OCI-LY1 (cell line): ENCODE results near the gene KCNJ3.

Experiments used
- H2AFZ ChIP-seq: fragments of 200-600 bp; sonication (generic), shearing (Covaris generic); 2 replicates; pipeline ENCODE4 v1.6.0; 2014; ENCODE audit warnings: antibody characterized with exemption, mild to moderate bottlenecking, low read length
- H3F3A ChIP-seq: fragments of 200-600 bp; sonication (generic), shearing (Covaris generic); 2 replicates; pipeline ENCODE4 v1.6.0; 2014; ENCODE audit warnings: mild to moderate bottlenecking, antibody characterized with exemption, low read length, moderate library complexity; ENCODE audit not compliant: insufficient read depth
- H3K27ac ChIP-seq: fragments of 200-600 bp; sonication (generic); 2 replicates; pipeline ENCODE4 v1.5.1; 2014; ENCODE audit warnings: low read length, mixed run types, mild to moderate bottlenecking, low read depth; ENCODE audit not compliant: poor library complexity, severe bottlenecking
- H3K27me3 ChIP-seq: fragments of 200-600 bp; sonication (generic); 2 replicates; pipeline ENCODE4 v1.6.0; 2014; ENCODE audit warnings: antibody characterized with exemption, mild to moderate bottlenecking, low read length, moderate library complexity; ENCODE audit not compliant: insufficient read depth
- H3K36me3 ChIP-seq: fragments of 200-600 bp; sonication (generic); 2 replicates; pipeline ENCODE4 v1.6.1; 2014; ENCODE audit warnings: mild to moderate bottlenecking, antibody characterized with exemption, low read length, moderate library complexity, mixed read lengths; ENCODE audit not compliant: insufficient read depth
- H3K4me1 ChIP-seq: fragments of 200-600 bp; sonication (generic); 2 replicates; pipeline ENCODE4 v1.5.1; 2014; ENCODE audit warnings: mild to moderate bottlenecking, low read length, moderate library complexity; ENCODE audit not compliant: insufficient read depth, severe bottlenecking
- H3K4me2 ChIP-seq: fragments of 200-600 bp; sonication (generic), shearing (Covaris generic); 2 replicates; pipeline ENCODE4 v1.6.1; 2014; ENCODE audit warnings: low read length
- H3K4me3 ChIP-seq: fragments of 200-600 bp; sonication (generic); 2 replicates; pipeline ENCODE4 v1.5.1; 2014; ENCODE audit warnings: low read length, low read depth, mild to moderate bottlenecking, mixed read lengths; ENCODE audit not compliant: poor library complexity, severe bottlenecking
- H3K79me2 ChIP-seq: fragments of 200-600 bp; shearing (Covaris generic); 2 replicates; pipeline ENCODE4 v1.6.1; 2016; ENCODE audit warnings: mixed run types, low read length, mixed read lengths; ENCODE audit not compliant: insufficient read depth
- H3K9ac ChIP-seq: fragments of 200-600 bp; sonication (generic), shearing (Covaris generic); 2 replicates; pipeline ENCODE4 v1.6.1; 2014; ENCODE audit warnings: mild to moderate bottlenecking, low read length, mixed read lengths
- H3K9me2 ChIP-seq: fragments of 200-600 bp; sonication (generic), shearing (Covaris generic); 2 replicates; pipeline ENCODE4 v1.6.1; 2014; ENCODE audit warnings: low read depth, mild to moderate bottlenecking, low read length, mixed read lengths
- H3K9me3 ChIP-seq: fragments of 200-600 bp; shearing (Covaris generic); 2 replicates; pipeline ENCODE4 v1.6.1; 2014; ENCODE audit warnings: low read length, mixed read lengths
- H4K20me1 ChIP-seq: fragments of 200-600 bp; sonication (generic), shearing (Covaris generic); 2 replicates; pipeline ENCODE4 v1.6.0; 2016; ENCODE audit warnings: mild to moderate bottlenecking, low read length; ENCODE audit not compliant: insufficient read depth
- EZH2 ChIP-seq: fragments of 200-600 bp; sonication (generic), shearing (Covaris generic); IDR thresholded peaks from 2 replicates; pipeline ENCODE4 v1.8.0; 2017; ENCODE audit warnings: borderline replicate concordance, mixed run types, mild to moderate bottlenecking, antibody characterized with exemption, low read length, moderate library complexity, mixed read lengths
- TF ChIP-seq, protein P1 (sequence below): fragments of 200-600 bp; sonication (generic), shearing (Covaris generic); IDR thresholded peaks from 2 replicates; pipeline ENCODE4 v1.5.1; 2017; ENCODE audit warnings: mild to moderate bottlenecking, antibody characterized with exemption, low read length, moderate library complexity, mixed read lengths

KCNJ3 gene

DNA sequence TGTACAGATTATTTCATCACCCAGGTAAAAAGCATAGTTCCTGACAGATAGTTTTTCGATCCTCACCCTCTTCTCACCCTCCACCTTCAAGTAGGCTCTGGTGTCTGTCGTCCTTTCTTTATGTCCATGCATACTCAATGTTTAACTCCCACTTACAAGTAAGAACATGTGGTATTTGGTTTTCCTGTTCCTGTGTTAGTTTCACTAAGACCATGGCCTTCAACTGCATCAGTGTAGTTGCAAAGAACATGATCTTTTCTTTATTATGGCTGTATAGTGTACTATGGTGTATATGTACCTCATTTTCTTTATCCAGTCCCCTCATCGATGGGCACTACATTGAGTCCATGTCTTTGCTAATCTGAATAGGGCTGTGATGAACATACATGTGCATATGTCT lies 184.2 kb downstream of the KCNJ3 start:
- H3K9me3 ChIP-seq: peaks cover 3% of the 10 kb centered on the region; the same call in 1 of the 2 replicates
- H3F3A ChIP-seq: no peaks in the 10 kb centered on the region
- no peaks in the 10 kb centered on the region for H3K36me3 ChIP-seq
- H2AFZ ChIP-seq: peak overlapping the region; percentile 52
- H3K9me2 ChIP-seq: no peaks in the 10 kb centered on the region
- H4K20me1 ChIP-seq: no peaks in the 10 kb centered on the region
- no peaks in the 10 kb centered on the region for H3K4me1 ChIP-seq
- no peak overlapping the region for H3K27ac ChIP-seq
- no peak overlapping the region for H3K9ac ChIP-seq
- TF ChIP-seq, protein P1, sequence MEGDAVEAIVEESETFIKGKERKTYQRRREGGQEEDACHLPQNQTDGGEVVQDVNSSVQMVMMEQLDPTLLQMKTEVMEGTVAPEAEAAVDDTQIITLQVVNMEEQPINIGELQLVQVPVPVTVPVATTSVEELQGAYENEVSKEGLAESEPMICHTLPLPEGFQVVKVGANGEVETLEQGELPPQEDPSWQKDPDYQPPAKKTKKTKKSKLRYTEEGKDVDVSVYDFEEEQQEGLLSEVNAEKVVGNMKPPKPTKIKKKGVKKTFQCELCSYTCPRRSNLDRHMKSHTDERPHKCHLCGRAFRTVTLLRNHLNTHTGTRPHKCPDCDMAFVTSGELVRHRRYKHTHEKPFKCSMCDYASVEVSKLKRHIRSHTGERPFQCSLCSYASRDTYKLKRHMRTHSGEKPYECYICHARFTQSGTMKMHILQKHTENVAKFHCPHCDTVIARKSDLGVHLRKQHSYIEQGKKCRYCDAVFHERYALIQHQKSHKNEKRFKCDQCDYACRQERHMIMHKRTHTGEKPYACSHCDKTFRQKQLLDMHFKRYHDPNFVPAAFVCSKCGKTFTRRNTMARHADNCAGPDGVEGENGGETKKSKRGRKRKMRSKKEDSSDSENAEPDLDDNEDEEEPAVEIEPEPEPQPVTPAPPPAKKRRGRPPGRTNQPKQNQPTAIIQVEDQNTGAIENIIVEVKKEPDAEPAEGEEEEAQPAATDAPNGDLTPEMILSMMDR: no peak
- no peak for TF ChIP-seq EZH2
- H3K4me2 ChIP-seq: no peak overlapping the region
- no peaks in the 10 kb centered on the region for H3K27me3 ChIP-seq
- no peak overlapping the region for H3K4me3 ChIP-seq
- H3K79me2 ChIP-seq: no peaks in the 10 kb centered on the region

DNA sequence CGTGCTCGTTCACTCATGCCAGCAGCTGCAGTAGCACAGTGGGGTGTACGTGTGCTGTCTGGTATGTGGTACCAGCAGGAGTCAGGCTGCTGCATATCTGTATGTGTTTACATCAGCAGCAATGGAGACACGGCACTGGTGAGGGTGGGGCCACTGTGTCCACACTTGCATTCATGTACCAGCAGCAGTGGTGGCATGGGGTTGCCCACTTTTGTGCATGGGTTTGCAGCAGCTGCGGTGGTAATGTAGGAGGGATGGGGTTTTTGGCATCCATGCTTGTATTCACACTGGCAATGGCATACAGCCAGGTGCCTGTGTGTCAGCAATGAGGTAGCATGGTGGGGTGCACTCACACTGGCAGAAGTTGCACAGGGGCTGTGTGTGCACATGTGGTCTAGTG lies 187.8 kb downstream of the KCNJ3 start:
- Histone ChIP-seq H2AFZ (no peak overlapping the region), H3F3A (no peaks in the 10 kb centered on the region), H3K27ac (no peak overlapping the region), H3K4me1 (no peaks in the 10 kb centered on the region), H3K36me3 (no peaks in the 10 kb centered on the region), H3K9ac (no peak overlapping the region), H3K4me2 (no peak overlapping the region), H3K9me2 (no peaks in the 10 kb centered on the region), H3K79me2 (no peaks in the 10 kb centered on the region), H3K27me3 (no peaks in the 10 kb centered on the region), H4K20me1 (no peaks in the 10 kb centered on the region), H3K4me3 (no peak overlapping the region), H3K9me3 (peaks cover 8% of the 10 kb centered on the region; the same call in 1 of the 2 replicates)
- TF ChIP-seq EZH2: no peak

DNA sequence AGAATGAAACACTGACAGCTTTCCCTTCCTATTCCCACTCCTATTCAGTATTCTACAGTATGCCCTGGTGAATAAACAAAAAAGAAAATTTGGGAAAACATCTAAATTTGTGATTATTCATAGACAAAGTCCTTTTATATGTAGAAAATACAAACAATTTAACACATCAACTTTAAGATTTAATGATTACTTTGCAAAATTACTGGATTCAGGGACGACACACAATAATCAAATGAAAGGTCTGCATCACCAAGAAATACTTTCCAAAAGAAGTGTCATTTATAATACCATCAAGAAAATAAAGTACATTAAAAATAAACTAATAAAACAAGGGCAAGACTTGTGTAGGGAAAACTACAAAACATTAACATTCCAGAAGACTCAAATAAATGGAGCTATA lies 199.8 kb downstream of the KCNJ3 start:
- TF ChIP-seq EZH2: no peak
- TF ChIP-seq, protein P1: no peak
- Histone ChIP-seq H3K4me1 (no peaks in the 10 kb centered on the region), H3K27ac (no peak overlapping the region), H3K4me2 (no peak overlapping the region), H3K36me3 (no peaks in the 10 kb centered on the region), H3K79me2 (no peaks in the 10 kb centered on the region), H2AFZ (no peak overlapping the region), H3F3A (no peaks in the 10 kb centered on the region), H4K20me1 (no peaks in the 10 kb centered on the region), H3K9me3 (no peaks in the 10 kb centered on the region), H3K9ac (no peak overlapping the region), H3K9me2 (no peaks in the 10 kb centered on the region), H3K4me3 (no peak overlapping the region), H3K27me3 (no peaks in the 10 kb centered on the region)

DNA sequence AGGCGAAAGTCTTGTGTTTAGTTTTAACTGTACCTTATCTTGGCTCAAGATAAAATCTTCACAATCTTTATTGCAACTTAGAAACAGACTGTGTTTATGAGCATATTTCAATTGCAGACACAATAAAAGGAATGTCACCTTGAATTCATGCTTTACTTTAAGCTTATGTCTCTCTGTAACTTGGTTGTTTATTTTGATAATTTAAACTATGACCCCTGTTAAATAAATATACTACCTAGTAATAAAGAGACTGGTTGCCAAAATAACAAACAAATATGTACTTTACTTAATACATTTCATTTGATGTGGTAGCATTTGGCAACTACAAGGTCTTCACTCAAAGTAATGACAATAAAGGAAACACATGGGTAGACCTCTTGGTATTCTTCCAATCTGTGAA lies 202.6 kb downstream of the KCNJ3 start:
- Histone ChIP-seq H3K4me1 (no peaks in the 10 kb centered on the region), H3K9me2 (no peaks in the 10 kb centered on the region), H3K79me2 (no peaks in the 10 kb centered on the region), H3K27me3 (no peaks in the 10 kb centered on the region), H3K4me2 (no peak overlapping the region), H3K9me3 (0 out of 2 replicates have a peak, but pooled peaks cover 3% of the 10 kb centered on the region), H3F3A (no peaks in the 10 kb centered on the region), H3K27ac (no peak overlapping the region), H3K36me3 (no peaks in the 10 kb centered on the region), H4K20me1 (no peaks in the 10 kb centered on the region), H3K9ac (no peak overlapping the region), H2AFZ (0 out of 2 replicates have a peak overlapping the region, but pooled peaks have one; percentile 34), H3K4me3 (no peak overlapping the region)
- TF ChIP-seq, protein P1: no peak
- no peak for TF ChIP-seq EZH2
